ENCODE data around the gene UBE2O.

- TF ChIP-seq POLR2A (IDR thresholded peaks at IDR 0.05) = no peak
- TF ChIP-seq, protein P1, sequence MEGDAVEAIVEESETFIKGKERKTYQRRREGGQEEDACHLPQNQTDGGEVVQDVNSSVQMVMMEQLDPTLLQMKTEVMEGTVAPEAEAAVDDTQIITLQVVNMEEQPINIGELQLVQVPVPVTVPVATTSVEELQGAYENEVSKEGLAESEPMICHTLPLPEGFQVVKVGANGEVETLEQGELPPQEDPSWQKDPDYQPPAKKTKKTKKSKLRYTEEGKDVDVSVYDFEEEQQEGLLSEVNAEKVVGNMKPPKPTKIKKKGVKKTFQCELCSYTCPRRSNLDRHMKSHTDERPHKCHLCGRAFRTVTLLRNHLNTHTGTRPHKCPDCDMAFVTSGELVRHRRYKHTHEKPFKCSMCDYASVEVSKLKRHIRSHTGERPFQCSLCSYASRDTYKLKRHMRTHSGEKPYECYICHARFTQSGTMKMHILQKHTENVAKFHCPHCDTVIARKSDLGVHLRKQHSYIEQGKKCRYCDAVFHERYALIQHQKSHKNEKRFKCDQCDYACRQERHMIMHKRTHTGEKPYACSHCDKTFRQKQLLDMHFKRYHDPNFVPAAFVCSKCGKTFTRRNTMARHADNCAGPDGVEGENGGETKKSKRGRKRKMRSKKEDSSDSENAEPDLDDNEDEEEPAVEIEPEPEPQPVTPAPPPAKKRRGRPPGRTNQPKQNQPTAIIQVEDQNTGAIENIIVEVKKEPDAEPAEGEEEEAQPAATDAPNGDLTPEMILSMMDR (IDR thresholded peaks at IDR 0.05) = no peak
These were observed 7.1 kb downstream of the UBE2O start for GRCh38 chr17:76445697-76446448.
